SK-N-SH (cell line): ENCODE measurements around the gene ZG16B. TPM values are rescaled to one million over a fixed set of nuclear protein-coding genes. Genes with fewer than 3 reads are reported as not detected.

Experiments
- CTCF ChIA-PET: fragments of 300-600, 350-600 bp; formaldehyde crosslinking; extraction: SDS; loops from one replicate; lab custom pipeline; 2021; lab: Yijun Ruan, JAX
- POLR2A ChIA-PET: fragments of 350-600 bp; sonication (Branson Sonifier 250); formaldehyde crosslinking; extraction: SDS; loops from one replicate; lab custom pipeline; 2020; ENCODE audit warnings: antibody characterized with exemption, inconsistent platforms; lab: Yijun Ruan, JAX
- DNase-seq: peaks from one replicate; pipeline ENCODE4 v3.0.0; 2012
- H2AFZ ChIP-seq: fragments of 200-600 bp; sonication (generic); 2 replicates; pipeline ENCODE4 v1.8.1; 2016; ENCODE audit warnings: antibody characterized with exemption, mild to moderate bottlenecking, low read depth
- H3F3A ChIP-seq: fragments of 200-600 bp; sonication (generic); replicated peaks from 2 replicates; pipeline ENCODE3; 2016; ENCODE audit warnings: antibody characterized with exemption, mild to moderate bottlenecking; ENCODE audit not compliant: insufficient read depth
- H3K27ac ChIP-seq, 2 experiments: fragments of 200-500 bp in 1 of 2; fragments of 200-600 bp in 1 of 2; sonication (Bioruptor generic) in 1 of 2; sonication (generic), shearing (Covaris generic) in 1 of 2; 2 replicates each; pipeline versions ENCODE4 v1.5.1 to v1.6.1; 2014 to 2016; ENCODE audit warnings: low read depth in 2 of 2, inconsistent platforms in 1 of 2, low read length in 1 of 2, mild to moderate bottlenecking in 1 of 2, mixed read lengths in 1 of 2
- H3K27me3 ChIP-seq: fragments of 200-600 bp; sonication (generic), shearing (Covaris generic); 2 replicates; pipeline ENCODE4 v1.6.1; 2016; ENCODE audit warnings: mixed run types; ENCODE audit not compliant: insufficient read depth
- H3K36me3 ChIP-seq, 2 experiments: fragments of 200-500 bp in 1 of 2; fragments of 200-600 bp in 1 of 2; sonication (Bioruptor generic) in 1 of 2; sonication (generic) in 1 of 2; replicated peaks in 1 of 2; 2 replicates each; pipeline versions ENCODE3 to v1.5.1; 2014 to 2016; ENCODE audit warnings: low read length in 1 of 2, mild to moderate bottlenecking in 1 of 2; ENCODE audit not compliant: insufficient read depth in 2 of 2, control insufficient read depth in 1 of 2
- H3K4me1 ChIP-seq, 2 experiments: fragments of 200-500 bp in 1 of 2; fragments of 200-600 bp in 1 of 2; sonication (Bioruptor generic) in 1 of 2; sonication (generic), shearing (Covaris generic) in 1 of 2; 2 replicates each; pipeline versions ENCODE4 v1.5.1 to v1.6.1; 2014 to 2016; ENCODE audit warnings: low read depth in 1 of 2, low read length in 1 of 2, mixed run types in 1 of 2; ENCODE audit not compliant: insufficient read depth in 2 of 2, control insufficient read depth in 1 of 2
- H3K4me2 ChIP-seq: fragments of 200-600 bp; sonication (generic), shearing (Covaris generic); 2 replicates; pipeline ENCODE4 v1.6.1; 2017; ENCODE audit warnings: mixed run types
- H3K4me3 ChIP-seq, 2 experiments: fragments of 200-500 bp in 1 of 2; fragments of 200-600 bp in 1 of 2; sonication (Bioruptor generic) in 1 of 2; sonication (generic), shearing (Covaris generic) in 1 of 2; 2 replicates each; pipeline versions ENCODE4 v1.5.1 to v1.8.1; 2014 to 2016; ENCODE audit warnings: low read depth in 2 of 2, inconsistent platforms in 1 of 2, low read length in 1 of 2, mild to moderate bottlenecking in 1 of 2, mixed read lengths in 1 of 2, moderate library complexity in 1 of 2
- H3K79me2 ChIP-seq: fragments of 200-600 bp; sonication (generic); 2 replicates; pipeline ENCODE4 v1.8.1; 2017; ENCODE audit warnings: mild to moderate bottlenecking; ENCODE audit not compliant: insufficient read depth
- H3K9ac ChIP-seq: fragments of 200-600 bp; sonication (generic); 2 replicates; pipeline ENCODE4 v1.6.1; 2017; ENCODE audit warnings: mixed run types
- H3K9me2 ChIP-seq: fragments of 200-600 bp; sonication (generic); 2 replicates; pipeline ENCODE4 v1.6.1; 2017; ENCODE audit warnings: mixed run types
- H3K9me3 ChIP-seq: fragments of 200-600 bp; sonication (generic); 2 replicates; pipeline ENCODE4 v1.6.1; 2017; ENCODE audit warnings: mixed run types, mild to moderate bottlenecking, moderate library complexity
- H4K20me1 ChIP-seq: fragments of 200-600 bp; sonication (generic); 2 replicates; pipeline ENCODE4 v1.6.1; 2017; ENCODE audit warnings: mild to moderate bottlenecking, mixed run types; ENCODE audit not compliant: insufficient read depth
- CHD2 ChIP-seq: fragments of 150-350 bp; IDR thresholded peaks from 2 replicates; pipeline ENCODE4 v1.6.1; 2018; ENCODE audit warnings: low read length; ENCODE audit not compliant: partially characterized antibody
- EP300 ChIP-seq, 2 experiments: IDR thresholded peaks; 2 replicates each; pipeline versions ENCODE4 v1.4.0 to v1.6.1; 2012; ENCODE audit warnings: borderline replicate concordance in 1 of 2, low read depth in 1 of 2, low read length in 1 of 2
- FOSL2 ChIP-seq: IDR thresholded peaks from 2 replicates; pipeline ENCODE4 v1.4.0; 2012; ENCODE audit warnings: low read depth, mild to moderate bottlenecking, moderate library complexity, borderline replicate concordance
- FOXJ3 ChIP-seq: sonication (generic); formaldehyde crosslinking; IDR thresholded peaks from 2 replicates; pipeline ENCODE4 v1.5.1; 2020; ENCODE audit warnings: mild to moderate bottlenecking, missing genetic modification reagents
- GABPA ChIP-seq: IDR thresholded peaks from 2 replicates; pipeline ENCODE4 v1.4.0; 2012; ENCODE audit warnings: low read depth, mild to moderate bottlenecking
- MEF2A ChIP-seq: IDR thresholded peaks from 2 replicates; pipeline ENCODE4 v1.4.0; 2012; ENCODE audit warnings: low read depth, borderline replicate concordance
- RXRA ChIP-seq: IDR thresholded peaks from 2 replicates; pipeline ENCODE4 v1.4.0; 2012; ENCODE audit warnings: low read depth, mild to moderate bottlenecking, borderline replicate concordance
- SIN3A ChIP-seq: IDR thresholded peaks from 2 replicates; pipeline ENCODE4 v1.6.1; 2012; ENCODE audit warnings: low read depth, mild to moderate bottlenecking, low read length, moderate library complexity, borderline replicate concordance
- SMC3 ChIP-seq: IDR thresholded peaks from 2 replicates; pipeline ENCODE4 v1.6.1; 2012; ENCODE audit warnings: low read depth, low read length, improper control_type of control experiment
- TCF12 ChIP-seq: IDR thresholded peaks from 2 replicates; pipeline ENCODE4 v1.4.0; 2012
- WGBS: methylation state at CpG from one replicate; pipeline ENCODE4 v1.1.6; 2017; ENCODE audit warnings: low lambda C conversion rate; 5-methylcytosine and 5-hydroxymethylcytosine counted together
- polyA plus RNA-seq, 3 experiments: library from polyadenylated mRNA; depleted of rRNA; stranded (reverse); fragments of >200 nt; gene quantifications; 2 replicates each; pipeline ENCODE4 v1.2.3, GENCODE V29; 2012
- TF ChIP-seq, protein P1 (sequence below): IDR thresholded peaks from 2 replicates; pipeline ENCODE4 v1.6.1; 2012; ENCODE audit warnings: mild to moderate bottlenecking, low read depth, low read length, moderate library complexity
- TF ChIP-seq, protein P2 (sequence below): fragments of 200-600 bp; sonication (generic); IDR thresholded peaks from 2 replicates; pipeline ENCODE4 v1.6.1; 2017; ENCODE audit warnings: antibody characterized with exemption, mild to moderate bottlenecking, moderate library complexity
- TF ChIP-seq, protein P3 (sequence below): IDR thresholded peaks from 2 replicates; pipeline ENCODE4 v1.4.0; 2012; ENCODE audit warnings: low read depth
- TF ChIP-seq, protein P4 (sequence below): fragments of 150-350 bp; IDR thresholded peaks from 2 replicates; pipeline ENCODE4 v1.6.1; 2016; ENCODE audit warnings: mild to moderate bottlenecking, low read depth, low read length

Gene ZG16B
- polyA plus RNA-seq, 1 of the 3 experiments (the other 2 are of a cell fraction): 0.26 TPM

DNA sequence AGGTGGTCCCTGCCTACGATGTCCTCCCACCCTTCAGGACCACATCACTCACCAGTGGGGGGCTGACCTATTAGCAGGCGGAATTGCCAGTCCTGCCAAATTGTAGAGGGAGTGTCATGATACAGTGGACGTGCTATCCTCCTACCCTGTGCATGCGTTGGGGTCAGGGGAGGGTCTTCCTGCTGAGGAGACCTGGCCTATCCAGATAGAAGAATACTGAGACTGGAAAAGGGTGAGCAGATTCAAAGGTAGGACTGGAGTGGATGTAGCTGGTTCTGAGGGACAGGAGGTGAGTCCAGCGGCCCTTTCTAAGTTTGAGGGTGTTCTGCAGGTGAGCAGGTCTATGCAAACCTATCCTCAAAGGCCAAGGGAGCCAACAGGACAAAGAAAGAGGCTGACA lies 23.8 kb upstream of the ZG16B start (continued):
- TF ChIP-seq FOSL2: no peak
- TF ChIP-seq RXRA: no peak

DNA sequence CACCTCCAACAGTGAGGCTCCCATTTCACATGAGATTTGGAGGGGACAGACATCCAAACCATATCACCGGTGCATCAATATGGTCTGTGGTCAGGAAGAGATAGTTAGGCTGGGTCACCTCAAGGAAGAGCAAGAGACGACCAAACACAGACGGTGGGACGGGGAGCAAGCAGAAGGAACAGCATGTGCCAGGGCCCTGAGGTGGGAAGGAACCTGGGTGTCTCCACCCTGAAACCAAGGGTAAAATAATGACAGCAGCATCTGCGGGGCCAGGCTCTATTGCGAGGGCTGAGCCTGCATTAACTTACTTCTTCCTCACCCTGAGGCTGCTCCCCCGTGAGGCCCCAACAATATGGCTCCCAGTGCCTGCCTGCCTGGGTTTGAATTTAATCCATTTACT lies 21.9 kb upstream of the ZG16B start:
- no peaks in the 10 kb centered on the region for H3K79me2 ChIP-seq
- no peak overlapping the region for H2AFZ ChIP-seq
- no peak overlapping the region for H3K4me3 ChIP-seq
- no peaks in the 10 kb centered on the region for H3K9me3 ChIP-seq
- TF ChIP-seq, protein P1, sequence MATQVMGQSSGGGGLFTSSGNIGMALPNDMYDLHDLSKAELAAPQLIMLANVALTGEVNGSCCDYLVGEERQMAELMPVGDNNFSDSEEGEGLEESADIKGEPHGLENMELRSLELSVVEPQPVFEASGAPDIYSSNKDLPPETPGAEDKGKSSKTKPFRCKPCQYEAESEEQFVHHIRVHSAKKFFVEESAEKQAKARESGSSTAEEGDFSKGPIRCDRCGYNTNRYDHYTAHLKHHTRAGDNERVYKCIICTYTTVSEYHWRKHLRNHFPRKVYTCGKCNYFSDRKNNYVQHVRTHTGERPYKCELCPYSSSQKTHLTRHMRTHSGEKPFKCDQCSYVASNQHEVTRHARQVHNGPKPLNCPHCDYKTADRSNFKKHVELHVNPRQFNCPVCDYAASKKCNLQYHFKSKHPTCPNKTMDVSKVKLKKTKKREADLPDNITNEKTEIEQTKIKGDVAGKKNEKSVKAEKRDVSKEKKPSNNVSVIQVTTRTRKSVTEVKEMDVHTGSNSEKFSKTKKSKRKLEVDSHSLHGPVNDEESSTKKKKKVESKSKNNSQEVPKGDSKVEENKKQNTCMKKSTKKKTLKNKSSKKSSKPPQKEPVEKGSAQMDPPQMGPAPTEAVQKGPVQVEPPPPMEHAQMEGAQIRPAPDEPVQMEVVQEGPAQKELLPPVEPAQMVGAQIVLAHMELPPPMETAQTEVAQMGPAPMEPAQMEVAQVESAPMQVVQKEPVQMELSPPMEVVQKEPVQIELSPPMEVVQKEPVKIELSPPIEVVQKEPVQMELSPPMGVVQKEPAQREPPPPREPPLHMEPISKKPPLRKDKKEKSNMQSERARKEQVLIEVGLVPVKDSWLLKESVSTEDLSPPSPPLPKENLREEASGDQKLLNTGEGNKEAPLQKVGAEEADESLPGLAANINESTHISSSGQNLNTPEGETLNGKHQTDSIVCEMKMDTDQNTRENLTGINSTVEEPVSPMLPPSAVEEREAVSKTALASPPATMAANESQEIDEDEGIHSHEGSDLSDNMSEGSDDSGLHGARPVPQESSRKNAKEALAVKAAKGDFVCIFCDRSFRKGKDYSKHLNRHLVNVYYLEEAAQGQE: no peak
- TF ChIP-seq GABPA: no peak
- TF ChIP-seq TCF12: no peak
- no peak for TF ChIP-seq FOXJ3 (CRISPR knock-in tag)
- TF ChIP-seq MEF2A: no peak
- no peak for TF ChIP-seq CHD2
- TF ChIP-seq, protein P2, sequence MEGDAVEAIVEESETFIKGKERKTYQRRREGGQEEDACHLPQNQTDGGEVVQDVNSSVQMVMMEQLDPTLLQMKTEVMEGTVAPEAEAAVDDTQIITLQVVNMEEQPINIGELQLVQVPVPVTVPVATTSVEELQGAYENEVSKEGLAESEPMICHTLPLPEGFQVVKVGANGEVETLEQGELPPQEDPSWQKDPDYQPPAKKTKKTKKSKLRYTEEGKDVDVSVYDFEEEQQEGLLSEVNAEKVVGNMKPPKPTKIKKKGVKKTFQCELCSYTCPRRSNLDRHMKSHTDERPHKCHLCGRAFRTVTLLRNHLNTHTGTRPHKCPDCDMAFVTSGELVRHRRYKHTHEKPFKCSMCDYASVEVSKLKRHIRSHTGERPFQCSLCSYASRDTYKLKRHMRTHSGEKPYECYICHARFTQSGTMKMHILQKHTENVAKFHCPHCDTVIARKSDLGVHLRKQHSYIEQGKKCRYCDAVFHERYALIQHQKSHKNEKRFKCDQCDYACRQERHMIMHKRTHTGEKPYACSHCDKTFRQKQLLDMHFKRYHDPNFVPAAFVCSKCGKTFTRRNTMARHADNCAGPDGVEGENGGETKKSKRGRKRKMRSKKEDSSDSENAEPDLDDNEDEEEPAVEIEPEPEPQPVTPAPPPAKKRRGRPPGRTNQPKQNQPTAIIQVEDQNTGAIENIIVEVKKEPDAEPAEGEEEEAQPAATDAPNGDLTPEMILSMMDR: no peak
- TF ChIP-seq, protein P3, sequence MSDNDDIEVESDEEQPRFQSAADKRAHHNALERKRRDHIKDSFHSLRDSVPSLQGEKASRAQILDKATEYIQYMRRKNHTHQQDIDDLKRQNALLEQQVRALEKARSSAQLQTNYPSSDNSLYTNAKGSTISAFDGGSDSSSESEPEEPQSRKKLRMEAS: no peak
- TF ChIP-seq, protein P4, sequence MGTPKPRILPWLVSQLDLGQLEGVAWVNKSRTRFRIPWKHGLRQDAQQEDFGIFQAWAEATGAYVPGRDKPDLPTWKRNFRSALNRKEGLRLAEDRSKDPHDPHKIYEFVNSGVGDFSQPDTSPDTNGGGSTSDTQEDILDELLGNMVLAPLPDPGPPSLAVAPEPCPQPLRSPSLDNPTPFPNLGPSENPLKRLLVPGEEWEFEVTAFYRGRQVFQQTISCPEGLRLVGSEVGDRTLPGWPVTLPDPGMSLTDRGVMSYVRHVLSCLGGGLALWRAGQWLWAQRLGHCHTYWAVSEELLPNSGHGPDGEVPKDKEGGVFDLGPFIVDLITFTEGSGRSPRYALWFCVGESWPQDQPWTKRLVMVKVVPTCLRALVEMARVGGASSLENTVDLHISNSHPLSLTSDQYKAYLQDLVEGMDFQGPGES: no peak
- no peak for TF ChIP-seq SIN3A
- TF ChIP-seq SMC3: no peak
- TF ChIP-seq EP300 (IDR thresholded peaks at IDR 0.05; ENCODE audit: borderline replicate concordance in 1 of 2, low read depth in 1 of 2, low read length in 1 of 2): no peak
- H3K27me3 ChIP-seq: no peaks in the 10 kb centered on the region; the same call in 1 of the 2 replicates
- no peaks in the 10 kb centered on the region for H3F3A ChIP-seq
- ChIA-PET POLR2A (no interaction called here), CTCF (interaction anchor here (1.2 kb wide), 1 partner anchor 31 kb away, joined by 3 read pairs; no protein-coding TSS in a partner anchor)
- H4K20me1 ChIP-seq: no peaks in the 10 kb centered on the region
- no peak overlapping the region for H3K9ac ChIP-seq
- no peak overlapping the region for H3K4me2 ChIP-seq
- WGBS: 87% methylated on average over 7 of the region's 7 CpGs
- no peak overlapping the region for H3K27ac ChIP-seq
- peaks cover 0 to 3% of the 10 kb centered on the region in 2 experiments; a peak in 1 of 4 replicates for H3K4me1 ChIP-seq
- H3K9me2 ChIP-seq: no peaks in the 10 kb centered on the region
- no peak for DNase-seq
- no peaks in the 10 kb centered on the region for H3K36me3 ChIP-seq
